HG02885 (cell line): Measurements from ENCODE around the gene CPT1C.

Experiments used
- ATAC-seq: cut with Tn5 transposase; IDR thresholded peaks from one replicate; pipeline ENCODE4 v1.9.1; 2021; ENCODE audit warnings: mild to moderate bottlenecking; ENCODE audit not compliant: unreplicated experiment, poor library complexity

CPT1C gene

GRCh38 chr19:49679771-49680413 lies 11.0 kb upstream of the CPT1C start:
- no peak for ATAC-seq

DNA sequence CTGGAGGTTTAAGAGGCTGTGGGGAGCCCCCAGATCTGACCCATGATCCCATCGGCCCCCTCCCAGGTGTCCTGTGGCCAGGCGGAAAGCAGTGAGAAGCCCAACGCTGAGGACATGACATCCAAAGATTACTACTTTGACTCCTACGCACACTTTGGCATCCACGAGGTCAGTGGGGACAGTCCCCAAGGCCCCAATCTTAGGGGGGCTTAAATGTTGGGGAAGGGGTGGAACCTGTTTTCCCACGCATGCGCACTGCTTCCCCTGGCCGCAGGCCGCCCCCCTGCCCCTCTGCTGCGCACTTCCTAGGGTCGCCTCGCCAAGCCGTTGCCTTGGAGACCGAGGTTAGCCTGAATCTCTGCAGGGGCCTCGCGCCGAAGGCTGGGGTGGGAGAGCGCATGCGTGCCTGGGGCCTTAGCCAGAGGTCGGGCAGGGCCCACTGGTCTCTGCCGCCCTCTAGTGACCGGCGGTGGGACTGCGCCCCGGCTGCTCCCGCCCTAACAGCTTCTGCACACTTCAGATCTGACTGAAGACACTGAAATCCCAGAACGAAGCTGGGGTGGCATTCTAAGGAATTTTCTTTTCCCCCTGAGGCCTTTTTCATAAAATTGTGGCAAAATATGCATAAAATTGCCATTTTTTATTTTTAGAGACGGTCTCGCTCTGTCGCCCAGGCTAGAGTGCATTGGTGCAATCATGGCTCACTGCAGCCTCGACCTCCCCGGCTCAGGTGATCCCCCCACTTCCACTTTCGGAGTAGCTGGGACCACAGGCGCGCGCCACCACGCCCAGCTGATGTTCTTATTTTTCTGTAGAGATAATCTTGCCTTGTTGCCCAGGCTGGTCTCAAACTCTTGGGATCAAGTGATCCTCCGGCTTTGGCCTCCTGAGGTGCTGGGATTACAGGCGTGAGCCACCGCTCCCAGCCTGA lies 10.2 kb upstream of the CPT1C start:
- ATAC-seq = peak; percentile 22

DNA sequence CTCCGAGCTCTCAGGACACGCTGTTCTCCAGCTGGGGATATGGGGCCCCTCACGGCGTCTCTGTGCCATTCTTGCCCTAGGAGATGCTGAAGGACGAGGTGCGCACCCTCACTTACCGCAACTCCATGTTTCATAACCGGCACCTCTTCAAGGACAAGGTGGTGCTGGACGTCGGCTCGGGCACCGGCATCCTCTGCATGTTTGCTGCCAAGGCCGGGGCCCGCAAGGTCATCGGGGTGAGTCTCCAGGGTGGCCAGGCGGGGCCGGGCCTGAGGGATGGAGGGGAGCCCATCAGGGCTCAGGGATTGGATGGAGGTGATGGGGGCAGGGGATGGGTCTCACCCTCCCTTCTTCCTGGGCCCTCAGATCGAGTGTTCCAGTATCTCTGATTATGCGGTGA lies 9.1 kb upstream of the CPT1C start:
- no peak for ATAC-seq

DNA sequence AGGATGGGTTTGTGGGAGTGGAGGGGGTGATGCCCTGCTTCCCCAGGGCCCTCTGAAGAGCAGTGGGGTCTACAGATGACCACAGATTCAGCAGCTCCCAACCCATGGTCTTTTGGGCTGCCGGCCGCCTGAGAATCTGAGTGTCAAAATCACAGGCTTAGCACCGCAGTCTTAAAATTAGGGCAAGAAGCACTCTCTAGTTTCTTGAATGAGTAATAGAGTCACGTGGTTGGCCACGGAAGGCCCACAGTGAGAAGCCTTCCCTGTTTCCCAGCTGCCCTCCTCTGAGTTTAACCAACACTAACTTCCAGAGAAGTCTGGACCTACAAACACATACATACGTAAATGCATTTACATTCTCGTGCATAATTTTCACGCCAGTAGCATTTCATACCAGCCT lies 8.6 kb upstream of the CPT1C start:
- ATAC-seq = no peak

DNA sequence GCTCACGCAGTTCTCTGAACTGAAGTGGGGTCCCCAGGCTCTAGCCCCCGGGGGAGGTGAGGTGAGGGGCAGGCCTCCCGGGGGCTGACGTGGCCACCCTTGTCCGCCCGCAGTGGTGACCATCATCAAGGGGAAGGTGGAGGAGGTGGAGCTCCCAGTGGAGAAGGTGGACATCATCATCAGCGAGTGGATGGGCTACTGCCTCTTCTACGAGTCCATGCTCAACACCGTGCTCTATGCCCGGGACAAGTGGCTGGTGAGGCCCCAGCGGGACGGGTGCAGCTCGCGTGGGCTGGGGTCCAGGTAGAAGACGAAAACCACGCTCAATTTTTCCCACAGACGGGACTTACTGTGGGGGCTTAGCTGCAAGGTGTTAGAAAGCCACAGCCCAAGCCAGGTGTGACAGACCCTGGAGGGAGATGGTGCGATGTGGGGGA lies 7.1 kb upstream of the CPT1C start:
- no peak for ATAC-seq

GRCh38 chr19:49684251-49684982 lies 6.5 kb upstream of the CPT1C start:
- ATAC-seq = no peak

DNA sequence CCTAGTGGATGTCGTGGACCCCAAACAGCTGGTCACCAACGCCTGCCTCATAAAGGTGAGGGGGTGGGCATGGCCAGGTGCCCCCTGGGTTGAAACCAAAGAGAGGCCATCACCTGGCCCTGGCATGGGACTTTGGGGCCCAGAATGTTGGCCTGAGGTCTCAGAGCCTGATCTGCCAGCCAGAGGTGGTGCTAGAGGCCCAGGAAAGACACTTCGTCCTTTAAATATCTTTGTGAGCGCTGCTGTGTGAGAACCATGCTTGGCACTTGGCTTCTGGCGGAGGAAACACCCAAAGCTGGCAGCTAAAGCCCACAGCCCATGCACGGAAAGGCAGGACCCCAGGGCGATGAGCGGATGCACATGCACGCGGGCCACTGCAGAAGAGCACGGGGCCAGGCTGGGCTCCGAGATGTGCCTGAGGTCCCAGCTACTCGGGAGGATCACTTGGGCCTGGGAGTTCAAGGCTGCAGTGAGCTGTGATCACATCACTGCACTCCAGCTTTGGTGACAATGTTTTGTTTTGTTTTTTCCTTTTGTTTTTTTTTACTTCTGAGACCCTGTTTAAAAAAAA lies 5.8 kb upstream of the CPT1C start:
- ATAC-seq = no peak

DNA sequence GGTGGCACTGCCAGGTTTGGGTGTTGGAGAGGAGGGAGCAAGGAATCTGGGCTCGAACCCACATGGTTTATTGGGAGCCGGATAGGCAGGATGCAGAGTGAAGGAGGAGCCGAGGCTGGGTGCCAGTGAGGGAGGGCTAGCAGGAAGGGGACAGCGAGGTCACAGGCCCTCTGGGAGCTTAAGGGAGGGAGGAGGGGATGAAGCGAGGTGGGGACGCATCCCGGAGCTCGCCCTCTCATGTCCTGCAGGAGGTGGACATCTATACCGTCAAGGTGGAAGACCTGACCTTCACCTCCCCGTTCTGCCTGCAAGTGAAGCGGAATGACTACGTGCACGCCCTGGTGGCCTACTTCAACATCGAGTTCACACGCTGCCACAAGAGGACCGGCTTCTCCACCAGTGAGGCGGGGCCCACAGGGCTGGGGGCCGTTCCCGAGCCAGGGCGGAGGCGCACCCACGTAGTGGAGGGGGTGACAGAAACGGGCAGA lies 5.0 kb upstream of the CPT1C start:
- no peak for ATAC-seq

- ATAC-seq = no peak
Observed at GRCh38 chr19:49686503-49687088, 4.3 kb upstream of the CPT1C start.

GRCh38 chr19:49687150-49687549 lies 3.8 kb upstream of the CPT1C start:
- no peak for ATAC-seq

DNA sequence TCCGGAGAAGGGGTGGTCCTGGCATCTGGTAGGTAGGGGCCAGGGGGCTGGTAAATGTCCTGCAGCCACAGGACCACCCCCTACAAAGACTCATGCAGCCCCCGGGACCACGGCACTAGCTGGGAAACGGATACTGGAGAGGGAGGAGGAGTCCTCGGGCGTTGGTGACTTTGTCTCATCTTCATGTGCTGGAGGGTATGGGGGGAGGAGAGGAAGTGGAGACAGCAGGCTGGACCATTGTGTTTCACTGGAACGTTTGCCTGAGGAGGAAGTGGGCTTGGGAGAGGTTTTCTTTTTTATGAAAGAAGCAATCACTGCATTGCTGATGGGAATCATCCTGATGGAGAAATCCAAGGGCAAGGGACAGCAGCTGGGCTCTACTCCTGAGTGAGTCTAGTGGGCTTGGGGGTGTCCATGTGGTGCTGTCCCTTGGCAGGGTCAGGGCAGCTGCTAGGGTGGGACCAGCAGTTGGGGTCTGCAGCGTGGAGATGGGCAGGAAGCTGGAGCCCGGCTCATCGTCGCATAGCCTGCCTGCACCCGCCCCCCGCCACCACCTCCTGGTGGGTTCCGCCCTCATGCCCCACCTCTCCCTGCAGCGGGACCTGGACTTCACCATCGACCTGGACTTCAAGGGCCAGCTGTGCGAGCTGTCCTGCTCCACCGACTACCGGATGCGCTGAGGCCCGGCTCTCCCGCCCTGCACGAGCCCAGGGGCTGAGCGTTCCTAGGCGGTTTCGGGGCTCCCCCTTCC lies 3.2 kb upstream of the CPT1C start:
- ATAC-seq = no peak

DNA sequence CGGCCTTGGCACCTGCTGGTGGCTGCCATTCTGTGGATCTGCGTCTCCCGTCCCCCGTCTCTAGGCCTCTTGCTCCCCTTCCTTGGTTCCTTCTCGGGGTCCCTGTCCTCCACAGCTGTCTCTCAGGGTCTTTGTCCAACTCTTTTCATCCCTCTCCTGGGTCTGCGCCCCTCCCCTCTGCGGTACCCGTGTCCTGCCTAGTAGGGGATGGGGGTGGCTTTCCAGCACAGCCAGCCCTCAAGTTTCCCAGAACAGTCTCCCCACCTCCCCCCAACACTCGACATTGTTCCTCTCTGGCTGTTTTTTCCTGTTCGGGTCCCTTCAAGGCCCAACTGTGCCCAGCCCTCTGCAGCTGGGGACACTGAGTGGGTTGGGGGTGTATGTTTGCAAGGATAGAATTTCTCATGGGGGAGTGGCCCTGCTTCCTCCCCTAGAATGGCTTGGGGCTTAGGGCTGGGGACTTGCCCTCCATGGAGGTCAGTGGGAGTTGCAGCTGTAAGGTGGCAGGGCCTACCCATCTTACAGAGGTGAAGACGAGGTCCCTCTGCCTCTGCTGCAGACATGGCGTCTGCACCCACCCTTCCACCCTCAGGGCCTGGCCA lies 2.3 kb upstream of the CPT1C start:
- ATAC-seq = no peak

GRCh38 chr19:49689133-49690078 lies 1.5 kb upstream of the CPT1C start, which contains the start of gene ADM5:
ADM5 (plus strand) TSS chr19:49689594; CDS start chr19:49689838, 244 bp downstream.
- no peak for ATAC-seq

DNA sequence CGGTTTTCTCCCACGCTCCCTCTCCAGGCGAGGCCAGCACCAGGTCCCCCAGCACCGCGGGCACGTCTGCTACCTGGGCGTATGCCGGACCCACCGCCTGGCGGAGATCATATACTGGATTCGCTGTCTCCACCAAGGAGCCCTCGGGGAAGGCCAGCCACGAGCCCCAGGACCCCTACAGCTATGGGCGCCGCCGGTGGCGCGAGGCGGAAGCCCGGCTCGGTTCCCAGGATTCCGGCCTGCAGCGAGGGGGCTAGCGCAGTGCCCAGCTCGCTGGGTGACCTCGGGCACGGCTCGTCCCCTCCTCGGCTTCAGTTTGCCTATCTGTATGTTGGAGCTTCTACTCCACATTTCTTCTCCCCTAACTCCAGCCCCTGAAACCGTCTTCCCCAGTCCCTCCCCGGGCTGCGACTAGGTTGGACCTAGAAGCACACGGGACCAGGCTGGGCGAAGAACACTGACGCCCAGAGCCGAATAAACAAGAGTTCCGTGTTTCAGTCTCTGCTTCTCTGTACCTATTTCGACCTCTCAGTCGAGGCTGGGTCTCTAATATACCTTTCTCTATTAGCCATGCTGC lies 749 bp upstream of the CPT1C start:
- no peak for ATAC-seq

- no peak for ATAC-seq
Observed at GRCh38 chr19:49691243-49692146, 579 bp downstream of the CPT1C start.

DNA sequence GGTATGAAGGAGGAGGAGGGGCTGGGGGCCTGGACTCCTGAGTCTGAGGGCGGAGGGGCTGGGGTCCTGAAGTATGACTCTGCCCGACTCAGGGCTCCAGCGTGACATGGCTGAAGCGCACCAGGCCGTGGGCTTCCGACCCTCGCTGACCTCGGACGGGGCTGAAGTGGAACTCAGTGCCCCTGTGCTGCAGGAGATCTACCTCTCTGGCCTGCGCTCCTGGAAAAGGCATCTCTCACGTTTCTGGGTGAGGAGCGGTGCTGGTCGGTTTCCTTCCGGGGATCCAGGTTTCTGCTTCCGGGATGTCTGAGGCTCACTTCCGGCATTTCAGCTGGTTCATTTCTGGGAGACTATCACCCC lies 1.2 kb downstream of the CPT1C start:
- ATAC-seq = no peak

GRCh38 chr19:49696115-49696514 lies 5.2 kb downstream of the CPT1C start:
- no peak for ATAC-seq
